SU-DHL-6 (cell line): Measurements from ENCODE around the gene SLAIN2.
"Not testable (repeated sequence)": the region's sequence is repeated elsewhere in the genome, so short reads cannot be mapped to it uniquely, and the experiment has no call there.

Experiments
- H2AFZ ChIP-seq: fragments of 200-600 bp; sonication (generic); 2 replicates; pipeline ENCODE4 v1.6.1; 2014; ENCODE audit warnings: low read depth, mild to moderate bottlenecking, moderate library complexity, mixed read lengths, antibody characterized with exemption, low read length; ENCODE audit not compliant: severe bottlenecking
- H3F3A ChIP-seq: fragments of 200-600 bp; shearing (Covaris generic); 2 replicates; pipeline ENCODE4 v1.6.0; 2016; ENCODE audit warnings: antibody characterized with exemption, mild to moderate bottlenecking; ENCODE audit not compliant: insufficient read depth
- H3K27ac ChIP-seq: fragments of 200-600 bp; sonication (generic); 2 replicates; pipeline ENCODE4 v1.5.1; 2016; ENCODE audit warnings: low read depth, mild to moderate bottlenecking, low read length, moderate library complexity, mixed read lengths
- H3K27me3 ChIP-seq: fragments of 200-600 bp; sonication (generic), shearing (Covaris generic); 2 replicates; pipeline ENCODE4 v1.6.0; 2014; ENCODE audit warnings: mild to moderate bottlenecking, low read length
- H3K36me3 ChIP-seq: fragments of 200-600 bp; sonication (generic); 2 replicates; pipeline ENCODE4 v1.6.1; 2014; ENCODE audit warnings: mild to moderate bottlenecking, low read length, mixed read lengths
- H3K4me2 ChIP-seq: fragments of 300-600, 200-600 bp; shearing (Covaris generic), sonication (generic); 2 replicates; pipeline ENCODE4 v1.6.0; 2014; ENCODE audit warnings: low read length, low read depth, mild to moderate bottlenecking; ENCODE audit not compliant: poor library complexity, severe bottlenecking
- H3K4me3 ChIP-seq: fragments of 200-600 bp; sonication (generic); 2 replicates; pipeline ENCODE4 v1.5.1; 2014; ENCODE audit warnings: antibody characterized with exemption, low read length, mild to moderate bottlenecking, mixed read lengths; ENCODE audit not compliant: insufficient read depth, poor library complexity, severe bottlenecking
- H3K79me2 ChIP-seq: fragments of 200-600 bp; sonication (generic); 2 replicates; pipeline ENCODE4 v1.6.1; 2014; ENCODE audit warnings: mild to moderate bottlenecking, low read length, moderate library complexity; ENCODE audit not compliant: insufficient read depth
- H3K9ac ChIP-seq: fragments of 200-600 bp; sonication (generic); 2 replicates; pipeline ENCODE4 v1.7.0; 2014; ENCODE audit warnings: mild to moderate bottlenecking, low read length
- H3K9me2 ChIP-seq: fragments of 200-600 bp; sonication (generic); replicated peaks from 2 replicates; pipeline ENCODE4 v1.6.1; 2014; ENCODE audit warnings: low read length; ENCODE audit not compliant: insufficient read depth
- H3K9me3 ChIP-seq: fragments of 200-600 bp; sonication (generic); 2 replicates; pipeline ENCODE4 v1.6.1; 2014; ENCODE audit warnings: low read length, mixed read lengths; ENCODE audit not compliant: insufficient read depth
- H4K20me1 ChIP-seq: fragments of 200-600 bp; sonication (generic); 2 replicates; pipeline ENCODE4 v1.6.1; 2014; ENCODE audit warnings: low read depth, mild to moderate bottlenecking, antibody characterized with exemption, low read length, moderate library complexity, mixed read lengths
- EZH2phosphoT487 ChIP-seq: fragments of 200-600 bp; sonication (generic), shearing (Covaris generic); conservative IDR thresholded peaks from 2 replicates; pipeline ENCODE4 v1.6.1; 2018; ENCODE audit warnings: mild to moderate bottlenecking, antibody characterized with exemption, low read length, moderate library complexity, mixed read lengths
- TF ChIP-seq, protein P1 (sequence below): fragments of 200-600 bp; sonication (generic); IDR thresholded peaks from one replicate; pipeline ENCODE4 v1.5.1; 2017; ENCODE audit warnings: antibody characterized with exemption, mild to moderate bottlenecking, low read length, moderate library complexity; ENCODE audit not compliant: insufficient read depth, poor library complexity, severe bottlenecking

The SLAIN2 gene

GRCh38 chr4:48305508-48305907 is 35.8 kb upstream of the SLAIN2 start:
- H3F3A ChIP-seq, result no peaks in the 10 kb centered on the region
- no peak overlapping the region for H3K9ac ChIP-seq
- no peaks in the 10 kb centered on the region for H3K27me3 ChIP-seq
- H3K9me3 ChIP-seq, result no peaks in the 10 kb centered on the region
- H3K9me2 ChIP-seq, result no peaks in the 10 kb centered on the region
- no peak for TF ChIP-seq EZH2phosphoT487
- TF ChIP-seq, protein P1, sequence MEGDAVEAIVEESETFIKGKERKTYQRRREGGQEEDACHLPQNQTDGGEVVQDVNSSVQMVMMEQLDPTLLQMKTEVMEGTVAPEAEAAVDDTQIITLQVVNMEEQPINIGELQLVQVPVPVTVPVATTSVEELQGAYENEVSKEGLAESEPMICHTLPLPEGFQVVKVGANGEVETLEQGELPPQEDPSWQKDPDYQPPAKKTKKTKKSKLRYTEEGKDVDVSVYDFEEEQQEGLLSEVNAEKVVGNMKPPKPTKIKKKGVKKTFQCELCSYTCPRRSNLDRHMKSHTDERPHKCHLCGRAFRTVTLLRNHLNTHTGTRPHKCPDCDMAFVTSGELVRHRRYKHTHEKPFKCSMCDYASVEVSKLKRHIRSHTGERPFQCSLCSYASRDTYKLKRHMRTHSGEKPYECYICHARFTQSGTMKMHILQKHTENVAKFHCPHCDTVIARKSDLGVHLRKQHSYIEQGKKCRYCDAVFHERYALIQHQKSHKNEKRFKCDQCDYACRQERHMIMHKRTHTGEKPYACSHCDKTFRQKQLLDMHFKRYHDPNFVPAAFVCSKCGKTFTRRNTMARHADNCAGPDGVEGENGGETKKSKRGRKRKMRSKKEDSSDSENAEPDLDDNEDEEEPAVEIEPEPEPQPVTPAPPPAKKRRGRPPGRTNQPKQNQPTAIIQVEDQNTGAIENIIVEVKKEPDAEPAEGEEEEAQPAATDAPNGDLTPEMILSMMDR, result no peak
- no peaks in the 10 kb centered on the region for H3K79me2 ChIP-seq
- H3K4me3 ChIP-seq, result no peak overlapping the region
- H4K20me1 ChIP-seq, result no peaks in the 10 kb centered on the region
- no peak overlapping the region for H3K4me2 ChIP-seq
- H3K27ac ChIP-seq, result no peak overlapping the region
- no peak overlapping the region for H2AFZ ChIP-seq
- H3K36me3 ChIP-seq, result no peaks in the 10 kb centered on the region

DNA sequence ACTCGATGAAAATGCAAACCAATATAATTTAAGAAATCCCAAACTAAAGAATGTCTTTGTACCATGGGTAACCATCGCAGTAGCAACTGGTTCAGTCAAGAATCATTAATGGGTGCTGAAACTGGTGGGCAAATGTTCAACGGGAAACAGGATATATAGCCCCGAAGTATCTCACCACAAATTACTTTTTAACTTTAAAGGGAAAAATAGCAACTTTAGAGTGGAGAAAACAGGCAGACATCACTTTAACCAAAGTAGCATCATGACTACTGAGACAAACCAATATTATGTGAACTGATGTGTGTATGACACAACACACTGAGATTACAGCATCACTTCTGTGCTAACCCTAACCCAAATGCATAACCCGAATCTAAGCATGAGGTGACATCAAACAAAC is 33.8 kb upstream of the SLAIN2 start:
- 0 out of 2 replicates have a peak, but pooled peaks cover 3% of the 10 kb centered on the region for H3F3A ChIP-seq
- no peak for TF ChIP-seq EZH2phosphoT487
- TF ChIP-seq, protein P1, result no peak
- no peaks in the 10 kb centered on the region for H3K9me3 ChIP-seq
- no peaks in the 10 kb centered on the region for H3K27me3 ChIP-seq
- no peak overlapping the region for H3K27ac ChIP-seq
- H3K9ac ChIP-seq, result no peak overlapping the region
- H3K9me2 ChIP-seq, result no peaks in the 10 kb centered on the region
- H3K4me3 ChIP-seq, result no peak overlapping the region
- no peak overlapping the region for H2AFZ ChIP-seq
- no peaks in the 10 kb centered on the region for H4K20me1 ChIP-seq
- H3K36me3 ChIP-seq, result no peaks in the 10 kb centered on the region
- no peaks in the 10 kb centered on the region for H3K79me2 ChIP-seq
- H3K4me2 ChIP-seq, result no peak overlapping the region

DNA sequence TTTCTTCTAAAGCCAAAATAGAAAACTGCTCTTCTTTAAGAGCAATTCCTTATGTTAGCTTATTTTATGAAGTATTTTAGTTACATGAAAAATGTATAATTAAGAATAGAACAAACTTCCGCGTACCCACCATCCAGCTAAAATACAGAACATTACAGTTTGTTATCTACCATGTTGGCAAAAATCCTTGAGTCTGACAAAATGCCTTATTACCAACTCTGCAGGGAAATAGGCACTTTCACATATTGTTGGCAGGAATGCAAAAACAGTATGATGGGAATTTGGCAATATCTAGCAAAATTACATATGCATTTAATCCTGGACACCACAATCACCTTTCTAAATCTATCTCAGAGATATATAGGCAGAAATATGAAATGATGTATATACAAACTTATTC is 32.4 kb upstream of the SLAIN2 start:
- Histone ChIP-seq H3K79me2 (no peaks in the 10 kb centered on the region), H3K27me3 (no peaks in the 10 kb centered on the region), H3K4me2 (no peak overlapping the region), H2AFZ (no peak overlapping the region), H4K20me1 (no peaks in the 10 kb centered on the region), H3K9me3 (no peaks in the 10 kb centered on the region), H3F3A (0 out of 2 replicates have a peak, but pooled peaks cover 3% of the 10 kb centered on the region), H3K36me3 (no peaks in the 10 kb centered on the region), H3K9ac (no peak overlapping the region), H3K4me3 (no peak overlapping the region), H3K9me2 (no peaks in the 10 kb centered on the region), H3K27ac (no peak overlapping the region)
- no peak for TF ChIP-seq EZH2phosphoT487
- TF ChIP-seq, protein P1, result no peak

DNA sequence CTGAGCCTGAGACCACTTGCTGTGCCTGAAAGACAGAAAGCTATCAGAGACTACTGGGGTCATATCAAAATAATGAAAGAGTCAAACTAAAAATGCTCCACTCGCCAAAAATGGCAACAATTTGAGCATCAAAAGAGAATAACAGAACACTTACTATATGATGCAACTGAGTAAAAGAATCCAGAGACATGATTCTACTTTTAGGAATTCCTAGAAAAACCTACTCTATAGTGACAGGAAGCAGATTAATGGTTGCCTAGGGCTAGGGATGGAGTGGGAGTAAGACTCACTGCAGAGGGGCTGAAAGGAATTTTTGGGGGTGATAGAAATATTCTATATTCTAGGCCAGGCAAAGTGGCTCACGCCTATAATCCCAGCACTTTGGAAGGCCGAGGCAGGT is 29.4 kb upstream of the SLAIN2 start:
- H3K9me3 ChIP-seq, result no peaks in the 10 kb centered on the region
- H3K36me3 ChIP-seq, result no peaks in the 10 kb centered on the region
- H3K9me2 ChIP-seq, result no peaks in the 10 kb centered on the region
- 0 out of 2 replicates have a peak, but pooled peaks cover 3% of the 10 kb centered on the region for H3F3A ChIP-seq
- H3K27me3 ChIP-seq, result no peaks in the 10 kb centered on the region
- TF ChIP-seq, protein P1, result no peak
- no peak for TF ChIP-seq EZH2phosphoT487
- H3K4me3 ChIP-seq, result no peak overlapping the region
- H3K4me2 ChIP-seq, result no peak overlapping the region
- H2AFZ ChIP-seq, result no peak overlapping the region
- no peak overlapping the region for H3K27ac ChIP-seq
- no peaks in the 10 kb centered on the region for H4K20me1 ChIP-seq
- H3K9ac ChIP-seq, result no peak overlapping the region
- no peaks in the 10 kb centered on the region for H3K79me2 ChIP-seq

DNA sequence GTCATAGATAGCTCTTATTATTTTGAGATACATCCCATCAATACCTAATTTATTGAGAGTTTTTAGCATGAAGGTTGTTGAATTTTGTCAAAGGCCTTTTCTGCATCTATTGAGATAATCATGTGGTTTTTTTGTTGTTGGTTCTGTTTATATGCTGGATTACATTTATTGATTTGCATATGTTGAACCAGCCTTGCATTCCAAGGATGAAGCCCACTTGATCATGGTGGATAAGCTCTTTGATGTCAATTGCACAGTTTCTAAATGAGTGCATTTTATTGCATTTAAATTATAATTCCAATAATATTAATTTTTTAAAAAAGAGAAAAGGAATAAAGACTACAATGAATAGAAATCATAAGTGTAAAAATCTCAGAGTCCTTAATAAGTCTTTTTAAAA is 26.6 kb upstream of the SLAIN2 start:
- H3K36me3 ChIP-seq, H3F3A ChIP-seq, H3K9me2 ChIP-seq, H3K27ac ChIP-seq, H2AFZ ChIP-seq, H3K9ac ChIP-seq, H3K27me3 ChIP-seq, H3K79me2 ChIP-seq, H3K9me3 ChIP-seq, H3K4me2 ChIP-seq, H4K20me1 ChIP-seq, H3K4me3 ChIP-seq: not testable (repeated sequence)
